HG03045 (cell line): ENCODE results near the gene ADH1B.
"Not testable (repeated sequence)": the region's sequence is repeated elsewhere in the genome, so short reads cannot be mapped to it uniquely, and the experiment has no call there.

Experiments
- ATAC-seq: cut with Tn5 transposase; IDR thresholded peaks from one replicate; pipeline ENCODE4 v1.9.1; 2021; ENCODE audit warnings: mild to moderate bottlenecking, moderate library complexity; ENCODE audit not compliant: unreplicated experiment

The ADH1B gene

GRCh38 chr4:99321241-99322191 is at the start of gene ADH1B:
TSS of gene ADH1B (minus strand) at chr4:99321401. CDS start at chr4:99321331, 70 bp downstream.
- no peak for ATAC-seq

- not testable (repeated sequence) for ATAC-seq
Observed at GRCh38 chr4:99367817-99368216, 46.6 kb upstream of the ADH1B start.

- ATAC-seq, result no peak
Observed at GRCh38 chr4:99366491-99366890, 45.3 kb upstream of the ADH1B start.

- no peak for ATAC-seq
Observed at GRCh38 chr4:99362768-99363167, 41.6 kb upstream of the ADH1B start.

DNA sequence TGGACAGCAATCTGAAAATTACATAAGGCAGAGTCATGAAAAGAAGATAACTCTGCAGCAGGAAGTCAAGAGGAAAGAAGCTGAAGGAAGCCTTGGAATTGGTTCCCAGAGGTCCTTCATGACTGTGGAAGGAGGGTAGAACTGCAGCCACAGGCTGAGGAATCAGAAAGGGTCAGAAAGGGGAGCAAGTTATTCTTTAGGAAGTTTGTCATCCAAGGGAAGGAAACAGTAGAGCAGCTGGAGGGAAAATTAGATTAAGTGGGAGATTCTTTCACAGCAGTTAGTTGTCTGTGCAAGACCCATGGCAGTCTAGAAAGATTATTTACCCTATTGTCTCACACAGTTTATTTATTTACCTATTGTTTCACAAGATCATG is 40.7 kb upstream of the ADH1B start:
- ATAC-seq, result no peak

- ATAC-seq, result no peak
Observed at GRCh38 chr4:99361268-99361898, 40.2 kb upstream of the ADH1B start.

DNA sequence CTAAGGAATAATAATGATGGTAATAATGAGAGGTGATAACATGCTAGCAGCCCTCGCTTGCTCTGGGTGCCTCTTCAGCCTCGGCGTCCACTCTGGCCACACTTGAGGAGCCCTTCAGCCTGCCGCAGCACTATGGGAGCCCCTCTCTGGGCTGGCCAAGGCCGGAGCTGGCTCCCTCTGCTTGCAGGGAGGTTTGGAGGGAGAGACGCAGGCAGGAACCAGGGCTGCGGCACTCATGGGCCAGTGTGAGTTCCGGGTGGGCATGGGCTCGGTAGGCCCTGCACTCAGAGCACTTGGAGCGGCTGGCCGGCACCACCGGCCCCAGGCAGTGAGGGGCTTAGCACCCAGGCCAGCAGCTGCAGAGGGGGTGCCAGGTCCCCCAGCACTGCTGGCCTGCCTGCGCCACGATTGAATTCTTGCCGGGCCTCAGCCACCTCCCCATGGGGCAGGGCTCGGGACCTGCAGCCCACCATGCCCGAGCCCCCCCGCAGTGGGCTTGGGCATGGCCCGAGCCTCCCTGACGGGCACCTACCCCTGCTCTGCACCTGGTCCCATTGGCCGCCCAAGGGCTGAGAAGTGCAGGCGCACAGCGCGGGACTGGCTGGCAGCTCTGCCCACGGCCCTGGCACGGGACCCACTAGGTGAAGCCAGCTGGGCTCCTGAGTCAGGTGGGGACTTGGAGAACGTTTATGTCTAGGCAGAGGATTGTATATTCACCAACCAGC is 38.4 kb upstream of the ADH1B start:
- ATAC-seq, result no peak

DNA sequence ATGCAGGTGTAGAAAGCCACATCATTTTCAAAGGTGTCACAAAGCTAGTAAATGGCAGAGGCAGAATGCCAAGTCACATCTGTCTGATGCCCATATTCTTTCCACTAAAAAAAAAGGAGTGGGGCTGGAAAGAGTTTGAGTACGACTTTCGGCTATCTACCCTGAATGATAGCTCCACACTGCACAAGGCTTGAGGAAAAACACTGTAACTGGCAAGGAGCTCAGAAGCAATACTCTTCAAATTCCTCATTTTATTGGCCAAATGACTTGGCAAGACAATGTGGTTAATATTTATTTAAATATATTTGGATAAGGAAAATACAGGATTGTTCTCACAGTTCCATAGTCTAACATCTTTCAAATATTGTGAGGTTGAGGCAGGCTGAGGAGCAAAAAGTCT is 36.7 kb upstream of the ADH1B start:
- ATAC-seq, result no peak

DNA sequence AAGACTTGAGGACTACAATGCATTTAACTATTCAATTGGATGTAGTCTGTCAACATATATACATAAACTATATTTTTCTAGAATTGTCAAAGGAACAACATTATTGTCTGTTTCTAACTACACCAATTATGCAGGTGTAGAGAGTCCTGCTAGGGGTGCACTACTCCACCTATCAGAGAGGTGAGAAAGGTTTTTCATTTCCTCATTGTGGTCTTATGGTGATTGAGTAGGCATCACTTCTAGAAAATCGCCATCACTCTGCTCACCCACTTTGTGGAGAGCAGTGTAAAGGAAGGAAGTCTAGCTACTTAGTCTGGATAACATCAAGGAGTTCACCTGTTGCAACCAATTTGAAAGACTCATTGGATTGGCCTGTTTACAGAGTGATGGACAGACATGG is 35.8 kb upstream of the ADH1B start:
- no peak for ATAC-seq

GRCh38 chr4:99356149-99356548 is 34.9 kb upstream of the ADH1B start:
- not testable (repeated sequence) for ATAC-seq

GRCh38 chr4:99352602-99353537 is 31.7 kb upstream of the ADH1B start, which contains the start of gene ADH1C:
TSS of gene ADH1C (minus strand) at chr4:99352746. CDS start at chr4:99352675, 71 bp downstream.
- ATAC-seq, result no peak

GRCh38 chr4:99351487-99351886 is 30.3 kb upstream of the ADH1B start:
- ATAC-seq, result no peak

DNA sequence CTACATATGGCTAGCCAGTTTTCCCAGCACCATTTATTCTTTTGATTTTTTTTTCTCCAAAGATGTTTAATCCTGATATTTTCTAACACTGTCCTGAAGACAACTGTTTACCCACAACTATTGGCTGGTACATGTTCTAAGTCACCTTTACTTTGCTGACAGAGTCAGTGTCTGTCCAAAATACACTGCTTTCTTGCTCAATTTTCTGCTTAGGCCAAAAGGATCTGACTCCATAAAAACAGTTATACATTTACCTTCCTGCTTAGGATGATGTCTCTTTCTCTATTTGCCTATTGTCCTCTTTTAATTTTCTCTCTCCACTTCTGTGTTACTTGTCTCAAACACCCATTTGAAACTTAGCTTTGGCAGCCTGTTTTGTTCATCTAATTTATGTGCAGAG is 28.1 kb upstream of the ADH1B start:
- no peak for ATAC-seq

DNA sequence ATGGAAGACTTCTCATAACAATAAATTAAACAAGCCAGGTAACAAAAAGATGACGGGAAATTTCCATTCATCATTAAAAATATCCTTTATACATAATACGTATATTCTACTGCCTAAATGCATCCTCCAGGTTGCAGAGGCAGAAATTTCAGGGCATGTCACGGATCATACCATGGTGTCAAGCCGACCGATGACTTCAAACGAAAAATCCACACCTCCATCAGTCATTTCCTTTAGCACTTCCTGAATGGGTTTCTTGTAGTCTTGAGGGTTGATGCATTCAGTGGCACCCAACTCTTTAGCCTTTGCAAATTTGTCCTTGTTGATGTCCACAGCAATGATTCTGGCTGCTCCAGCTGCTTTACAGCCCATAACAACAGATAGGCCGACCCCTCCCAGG is 21.4 kb upstream of the ADH1B start:
- ATAC-seq, result not testable (repeated sequence)

DNA sequence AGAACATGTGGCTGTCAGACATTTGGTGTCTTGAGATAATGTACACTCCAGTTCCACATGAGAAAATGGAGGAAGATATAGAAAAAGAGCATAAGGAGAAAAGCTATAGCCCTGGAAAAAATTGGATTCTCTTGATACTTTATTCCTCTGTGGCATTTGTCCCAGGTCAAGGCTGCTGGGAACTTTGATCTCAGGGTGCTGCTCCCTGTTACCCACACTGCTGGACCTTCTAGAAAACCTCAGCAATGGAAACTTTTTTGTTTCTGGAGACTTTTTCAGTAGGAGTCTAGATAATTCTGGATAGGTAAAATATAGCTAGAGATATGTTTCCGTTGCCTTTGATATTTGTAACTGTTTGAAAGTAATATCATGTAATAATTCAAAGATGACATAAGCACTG is 20.2 kb upstream of the ADH1B start:
- no peak for ATAC-seq

GRCh38 chr4:99339172-99339571 is 18.0 kb upstream of the ADH1B start:
- no peak for ATAC-seq

- ATAC-seq, result no peak
Observed at GRCh38 chr4:99336553-99336952, 15.4 kb upstream of the ADH1B start.

DNA sequence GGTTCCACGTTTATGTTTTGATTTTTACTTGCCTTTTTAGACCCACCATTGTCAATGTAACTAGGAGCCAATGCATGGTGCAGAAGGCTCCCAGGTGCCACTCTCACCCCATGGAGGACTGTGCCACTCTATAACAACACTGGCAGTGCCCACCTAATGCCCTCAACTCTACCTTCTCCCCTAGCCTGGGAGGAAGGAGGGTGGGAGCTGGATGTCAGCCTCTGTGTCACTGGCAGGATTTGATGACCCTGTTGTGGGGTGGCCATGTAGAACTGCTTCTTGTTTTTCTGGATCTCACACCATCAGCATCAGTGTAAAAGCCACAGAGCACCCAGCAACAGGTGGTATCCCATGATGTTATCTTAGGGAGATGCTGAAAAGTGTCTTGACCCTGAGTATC is 13.7 kb upstream of the ADH1B start:
- no peak for ATAC-seq

DNA sequence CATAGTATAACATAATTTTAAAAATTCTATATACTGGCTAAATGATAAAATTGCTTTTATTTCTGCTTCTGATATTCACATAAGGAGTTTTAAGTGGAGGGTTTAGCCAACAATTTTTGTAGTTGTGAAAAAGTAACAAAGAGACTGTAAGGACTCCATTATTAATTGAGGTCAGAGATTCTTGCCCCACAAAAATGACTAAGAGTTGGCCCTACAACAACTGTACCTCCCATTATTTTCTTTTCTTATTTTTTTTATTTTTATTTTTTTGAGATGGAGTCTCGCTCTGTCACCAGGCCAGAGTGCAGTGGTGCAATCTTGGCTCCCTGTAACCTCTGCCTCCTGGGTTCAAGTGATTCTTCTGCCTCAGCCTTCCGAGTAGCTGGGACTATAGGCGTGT is 9.4 kb upstream of the ADH1B start:
- ATAC-seq, result no peak

DNA sequence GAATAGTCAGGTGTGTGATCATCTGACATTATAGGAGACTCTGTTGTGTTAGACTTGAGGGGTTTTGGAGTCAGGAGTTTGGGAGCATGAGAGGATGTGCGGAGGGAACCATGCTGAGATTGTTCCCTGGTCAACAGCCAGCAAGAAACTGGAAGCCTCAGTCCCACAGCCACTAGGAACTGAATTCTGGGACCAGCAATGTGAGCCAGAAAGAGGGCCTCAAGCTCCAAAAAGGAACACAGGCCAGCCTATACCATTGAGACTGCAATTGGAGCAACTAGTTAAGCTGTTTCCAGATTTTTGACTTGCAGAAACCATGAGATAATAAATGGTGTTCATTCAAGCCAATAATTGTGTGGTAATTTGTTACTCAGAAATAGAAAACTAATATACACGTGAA is 8.7 kb upstream of the ADH1B start:
- ATAC-seq, result no peak
